B cell (primary cell): ENCODE measurements around the gene TNPO2.

Source experiments
- CTCF ChIP-seq: fragments of 200-600 bp; IDR thresholded peaks from one replicate; pipeline ENCODE4 v1.8.0; 2022; ENCODE audit warnings: antibody characterized with exemption, mild to moderate bottlenecking
- EZH2 ChIP-seq: IDR thresholded peaks from 2 replicates; pipeline ENCODE4 v1.6.1; 2012; ENCODE audit warnings: borderline replicate concordance, low read depth, mild to moderate bottlenecking, moderate library complexity, low read length; ENCODE audit not compliant: insufficient read depth, poor library complexity, severe bottlenecking

DNA sequence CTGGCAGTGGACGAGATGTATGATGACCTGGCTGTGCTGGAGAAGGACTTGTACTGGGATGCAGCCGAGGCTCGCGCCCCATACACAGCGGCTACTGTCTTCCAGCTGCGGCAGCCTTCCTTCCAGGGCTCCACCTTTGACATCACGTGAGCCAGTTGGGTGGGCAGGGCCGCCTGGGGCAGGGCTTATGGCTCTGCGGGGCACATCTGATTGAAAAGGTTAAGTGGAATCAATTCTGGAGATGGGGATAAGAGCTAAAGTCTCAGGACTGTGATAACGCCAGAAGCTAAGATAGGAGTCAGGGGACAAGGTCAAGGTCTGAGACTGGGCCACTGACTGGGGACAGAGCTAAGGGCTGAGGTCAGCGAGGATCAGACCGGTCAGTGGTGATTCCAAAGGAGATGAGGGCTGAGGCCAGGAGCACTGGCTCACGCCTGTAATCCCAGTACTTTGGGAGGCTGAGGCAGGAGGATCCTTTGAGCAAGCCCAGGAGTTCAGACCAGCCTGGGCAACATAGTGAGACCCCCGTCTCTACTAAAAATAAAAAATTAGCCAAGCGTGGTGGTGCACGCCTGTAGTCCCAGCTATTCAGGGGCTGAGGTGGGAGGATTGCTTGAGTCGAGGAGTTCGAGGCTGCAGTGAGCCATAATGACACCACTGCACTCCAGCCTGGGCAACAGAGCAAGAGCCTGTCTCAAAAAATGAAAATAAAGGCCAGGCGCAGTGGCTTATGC, 32.6 kb upstream of the TNPO2 start:
- TF ChIP-seq CTCF (no peak), EZH2 (no peak)
